HepG2 (cell line): ENCODE results near the gene TAP1. TPM values are rescaled to one million over a fixed set of nuclear protein-coding genes. Genes with fewer than 3 reads are reported as not detected.

Experiments used
- ARHGAP35 ChIP-seq: sonication (generic); formaldehyde crosslinking; IDR thresholded peaks from 2 replicates; pipeline ENCODE4 v1.9.0; 2022; ENCODE audit warnings: mild to moderate bottlenecking, inconsistent platforms, moderate library complexity, missing genetic modification reagents, borderline replicate concordance
- E2F2 ChIP-seq: sonication (generic); formaldehyde crosslinking; IDR thresholded peaks from 2 replicates; pipeline ENCODE4 v1.4.0; 2020; ENCODE audit warnings: missing genetic modification reagents, borderline replicate concordance
- FOXP1 ChIP-seq, 2 experiments: fragments of 450-650 bp in 1 of 2; IDR thresholded peaks; 2 replicates each; pipeline ENCODE4 v1.6.1; 2017 to 2018; ENCODE audit warnings: antibody characterized with exemption in 1 of 2
- PCBP1 ChIP-seq: fragments of 200-400 bp; formaldehyde crosslinking; IDR thresholded peaks from 2 replicates; pipeline ENCODE4 v1.6.1; 2017; ENCODE audit warnings: mild to moderate bottlenecking, low read depth, low read length, borderline replicate concordance
- RXRA ChIP-seq: sonication (generic); formaldehyde crosslinking; IDR thresholded peaks from 2 replicates; pipeline ENCODE4 v1.5.1; 2020; ENCODE audit warnings: missing genetic modification reagents
- ZNF260 ChIP-seq: sonication (generic); formaldehyde crosslinking; IDR thresholded peaks from 2 replicates; pipeline ENCODE4 v1.4.0; 2020; ENCODE audit warnings: missing genetic modification reagents, low read depth, mild to moderate bottlenecking, borderline replicate concordance
- ZNF263 ChIP-seq: sonication (generic); formaldehyde crosslinking; IDR thresholded peaks from 2 replicates; pipeline ENCODE4 v1.4.0; 2020; ENCODE audit warnings: missing genetic modification reagents
- ZNF414 ChIP-seq: sonication (generic); formaldehyde crosslinking; IDR thresholded peaks from 2 replicates; pipeline ENCODE4 v1.5.0; 2020; ENCODE audit warnings: missing genetic modification reagents
- polyA plus RNA-seq, 8 experiments: library from polyadenylated mRNA; depleted of rRNA in 3 of 8; stranded (reverse) in 7 of 8; unstranded in 1 of 8; fragments of >200 nt; fragmentation: Illumina TruSeq in 4 of 8; extraction: Trizol in 4 of 8; gene quantifications; 2 replicates each; pipeline versions ENCODE4 v1.2.1 to v1.2.3, GENCODE V29; 2011 to 2016; ENCODE audit warnings: low read depth in 4 of 8, missing spikeins in 1 of 8, mixed read lengths in 1 of 8; ENCODE audit not compliant: insufficient read depth in 1 of 8
- total RNA-seq, 5 experiments: library from RNA; depleted of rRNA; stranded (reverse); fragments of >200 nt; fragmentation: Illumina TruSeq; extraction: Trizol; gene quantifications; 2 replicates each; pipeline ENCODE4 v1.2.3, GENCODE V29; 2016; ENCODE audit warnings: low read depth in 1 of 5
- TF ChIP-seq, protein P1 (sequence below): sonication (generic); formaldehyde crosslinking; IDR thresholded peaks from one replicate; pipeline ENCODE4 v1.5.1; 2020; ENCODE audit warnings: mild to moderate bottlenecking, missing genetic modification reagents; ENCODE audit errors: not compliant biosample characterization
- TF ChIP-seq, protein P2 (sequence below): sonication (generic); formaldehyde crosslinking; IDR thresholded peaks from 2 replicates; pipeline ENCODE4 v1.5.0; 2020; ENCODE audit warnings: mild to moderate bottlenecking, low read depth, missing genetic modification reagents, borderline replicate concordance
- TF ChIP-seq, protein P3 (sequence below): sonication (generic); formaldehyde crosslinking; IDR thresholded peaks from 2 replicates; pipeline ENCODE4 v1.5.0; 2020; ENCODE audit warnings: mild to moderate bottlenecking, missing genetic modification reagents, borderline replicate concordance

Gene TAP1
- total and polyA plus RNA-seq, 2 of the 13 experiments (the other 11 are each of a cell fraction or from before 2014, with no cell fraction given), result 31.2 to 52.2 TPM

- TF ChIP-seq, protein P1, sequence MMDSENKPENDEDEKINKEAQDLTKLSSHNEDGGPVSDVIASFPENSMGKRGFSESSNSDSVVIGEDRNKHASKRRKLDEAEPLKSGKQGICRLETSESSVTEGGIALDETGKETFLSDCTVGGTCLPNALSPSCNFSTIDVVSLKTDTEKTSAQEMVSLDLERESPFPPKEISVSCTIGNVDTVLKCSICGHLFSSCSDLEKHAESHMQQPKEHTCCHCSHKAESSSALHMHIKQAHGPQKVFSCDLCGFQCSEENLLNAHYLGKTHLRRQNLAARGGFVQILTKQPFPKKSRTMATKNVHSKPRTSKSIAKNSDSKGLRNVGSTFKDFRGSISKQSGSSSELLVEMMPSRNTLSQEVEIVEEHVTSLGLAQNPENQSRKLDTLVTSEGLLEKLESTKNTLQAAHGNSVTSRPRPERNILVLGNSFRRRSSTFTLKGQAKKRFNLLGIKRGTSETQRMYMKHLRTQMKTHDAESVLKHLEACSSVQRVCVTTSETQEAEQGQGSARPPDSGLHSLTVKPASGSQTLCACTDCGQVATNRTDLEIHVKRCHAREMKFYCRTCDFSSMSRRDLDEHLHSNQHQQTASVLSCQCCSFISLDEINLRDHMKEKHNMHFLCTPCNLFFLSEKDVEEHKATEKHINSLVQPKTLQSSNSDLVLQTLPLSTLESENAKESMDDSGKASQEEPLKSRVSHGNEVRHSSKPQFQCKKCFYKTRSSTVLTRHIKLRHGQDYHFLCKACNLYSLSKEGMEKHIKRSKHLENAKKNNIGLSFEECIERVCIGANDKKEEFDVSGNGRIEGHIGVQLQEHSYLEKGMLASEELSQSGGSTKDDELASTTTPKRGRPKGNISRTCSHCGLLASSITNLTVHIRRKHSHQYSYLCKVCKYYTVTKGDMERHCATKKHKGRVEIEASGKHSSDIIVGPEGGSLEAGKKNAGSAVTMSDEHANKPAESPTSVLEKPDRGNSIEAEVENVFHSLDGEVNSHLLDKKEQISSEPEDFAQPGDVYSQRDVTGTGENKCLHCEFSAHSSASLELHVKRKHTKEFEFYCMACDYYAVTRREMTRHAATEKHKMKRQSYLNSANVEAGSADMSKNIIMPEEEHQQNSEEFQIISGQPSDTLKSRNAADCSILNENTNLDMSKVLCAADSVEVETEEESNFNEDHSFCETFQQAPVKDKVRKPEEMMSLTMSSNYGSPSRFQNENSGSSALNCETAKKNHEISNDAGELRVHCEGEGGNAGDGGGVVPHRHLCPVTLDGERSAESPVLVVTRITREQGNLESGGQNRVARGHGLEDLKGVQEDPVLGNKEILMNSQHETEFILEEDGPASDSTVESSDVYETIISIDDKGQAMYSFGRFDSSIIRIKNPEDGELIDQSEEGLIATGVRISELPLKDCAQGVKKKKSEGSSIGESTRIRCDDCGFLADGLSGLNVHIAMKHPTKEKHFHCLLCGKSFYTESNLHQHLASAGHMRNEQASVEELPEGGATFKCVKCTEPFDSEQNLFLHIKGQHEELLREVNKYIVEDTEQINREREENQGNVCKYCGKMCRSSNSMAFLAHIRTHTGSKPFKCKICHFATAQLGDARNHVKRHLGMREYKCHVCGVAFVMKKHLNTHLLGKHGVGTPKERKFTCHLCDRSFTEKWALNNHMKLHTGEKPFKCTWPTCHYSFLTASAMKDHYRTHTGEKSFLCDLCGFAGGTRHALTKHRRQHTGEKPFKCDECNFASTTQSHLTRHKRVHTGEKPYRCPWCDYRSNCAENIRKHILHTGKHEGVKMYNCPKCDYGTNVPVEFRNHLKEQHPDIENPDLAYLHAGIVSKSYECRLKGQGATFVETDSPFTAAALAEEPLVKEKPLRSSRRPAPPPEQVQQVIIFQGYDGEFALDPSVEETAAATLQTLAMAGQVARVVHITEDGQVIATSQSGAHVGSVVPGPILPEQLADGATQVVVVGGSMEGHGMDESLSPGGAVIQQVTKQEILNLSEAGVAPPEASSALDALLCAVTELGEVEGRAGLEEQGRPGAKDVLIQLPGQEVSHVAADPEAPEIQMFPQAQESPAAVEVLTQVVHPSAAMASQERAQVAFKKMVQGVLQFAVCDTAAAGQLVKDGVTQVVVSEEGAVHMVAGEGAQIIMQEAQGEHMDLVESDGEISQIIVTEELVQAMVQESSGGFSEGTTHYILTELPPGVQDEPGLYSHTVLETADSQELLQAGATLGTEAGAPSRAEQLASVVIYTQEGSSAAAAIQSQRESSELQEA (CRISPR knock-in tag), result peak; percentile 65
- no peak for TF ChIP-seq E2F2 (CRISPR knock-in tag)
- no peak for TF ChIP-seq ARHGAP35
- TF ChIP-seq, protein P2, sequence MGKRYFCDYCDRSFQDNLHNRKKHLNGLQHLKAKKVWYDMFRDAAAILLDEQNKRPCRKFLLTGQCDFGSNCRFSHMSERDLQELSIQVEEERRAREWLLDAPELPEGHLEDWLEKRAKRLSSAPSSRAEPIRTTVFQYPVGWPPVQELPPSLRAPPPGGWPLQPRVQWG, result no peak
- TF ChIP-seq FOXP1 (IDR thresholded peaks at IDR 0.05), result no peak
- peak; percentile 16; the same call in 1 of the 2 replicates for TF ChIP-seq FOXP1 (CRISPR knock-in tag; IDR thresholded peaks at IDR 0.05)
- TF ChIP-seq ZNF414 (CRISPR knock-in tag), result no peak
- TF ChIP-seq, protein P3, sequence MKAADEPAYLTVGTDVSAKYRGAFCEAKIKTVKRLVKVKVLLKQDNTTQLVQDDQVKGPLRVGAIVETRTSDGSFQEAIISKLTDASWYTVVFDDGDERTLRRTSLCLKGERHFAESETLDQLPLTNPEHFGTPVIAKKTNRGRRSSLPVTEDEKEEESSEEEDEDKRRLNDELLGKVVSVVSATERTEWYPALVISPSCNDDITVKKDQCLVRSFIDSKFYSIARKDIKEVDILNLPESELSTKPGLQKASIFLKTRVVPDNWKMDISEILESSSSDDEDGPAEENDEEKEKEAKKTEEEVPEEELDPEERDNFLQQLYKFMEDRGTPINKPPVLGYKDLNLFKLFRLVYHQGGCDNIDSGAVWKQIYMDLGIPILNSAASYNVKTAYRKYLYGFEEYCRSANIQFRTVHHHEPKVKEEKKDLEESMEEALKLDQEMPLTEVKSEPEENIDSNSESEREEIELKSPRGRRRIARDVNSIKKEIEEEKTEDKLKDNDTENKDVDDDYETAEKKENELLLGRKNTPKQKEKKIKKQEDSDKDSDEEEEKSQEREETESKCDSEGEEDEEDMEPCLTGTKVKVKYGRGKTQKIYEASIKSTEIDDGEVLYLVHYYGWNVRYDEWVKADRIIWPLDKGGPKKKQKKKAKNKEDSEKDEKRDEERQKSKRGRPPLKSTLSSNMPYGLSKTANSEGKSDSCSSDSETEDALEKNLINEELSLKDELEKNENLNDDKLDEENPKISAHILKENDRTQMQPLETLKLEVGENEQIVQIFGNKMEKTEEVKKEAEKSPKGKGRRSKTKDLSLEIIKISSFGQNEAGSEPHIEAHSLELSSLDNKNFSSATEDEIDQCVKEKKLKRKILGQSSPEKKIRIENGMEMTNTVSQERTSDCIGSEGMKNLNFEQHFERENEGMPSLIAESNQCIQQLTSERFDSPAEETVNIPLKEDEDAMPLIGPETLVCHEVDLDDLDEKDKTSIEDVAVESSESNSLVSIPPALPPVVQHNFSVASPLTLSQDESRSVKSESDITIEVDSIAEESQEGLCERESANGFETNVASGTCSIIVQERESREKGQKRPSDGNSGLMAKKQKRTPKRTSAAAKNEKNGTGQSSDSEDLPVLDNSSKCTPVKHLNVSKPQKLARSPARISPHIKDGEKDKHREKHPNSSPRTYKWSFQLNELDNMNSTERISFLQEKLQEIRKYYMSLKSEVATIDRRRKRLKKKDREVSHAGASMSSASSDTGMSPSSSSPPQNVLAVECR, result peak; percentile 52; the same call in 1 of the 2 replicates
- TF ChIP-seq RXRA (CRISPR knock-in tag), result peak; percentile 43; the same call in 1 of the 2 replicates
- TF ChIP-seq ZNF263 (CRISPR knock-in tag), result peak; percentile 40; the same call in 1 of the 2 replicates
- no peak for TF ChIP-seq PCBP1
- no peak for TF ChIP-seq ZNF260 (CRISPR knock-in tag)
Measured at GRCh38 chr6:32843979-32844838, 9.3 kb downstream of the TAP1 start, which contains the start of gene PSMB8 (continued).
